ENCODE measurements around the gene CPSF4L.
A peak's percentile ranks its signal among the peaks of the same experiment; 100 is the strongest.
"Not testable (repeated sequence)": the region's sequence is repeated elsewhere in the genome, so short reads cannot be mapped to it uniquely, and the experiment has no call there.

CPSF4L gene

DNA sequence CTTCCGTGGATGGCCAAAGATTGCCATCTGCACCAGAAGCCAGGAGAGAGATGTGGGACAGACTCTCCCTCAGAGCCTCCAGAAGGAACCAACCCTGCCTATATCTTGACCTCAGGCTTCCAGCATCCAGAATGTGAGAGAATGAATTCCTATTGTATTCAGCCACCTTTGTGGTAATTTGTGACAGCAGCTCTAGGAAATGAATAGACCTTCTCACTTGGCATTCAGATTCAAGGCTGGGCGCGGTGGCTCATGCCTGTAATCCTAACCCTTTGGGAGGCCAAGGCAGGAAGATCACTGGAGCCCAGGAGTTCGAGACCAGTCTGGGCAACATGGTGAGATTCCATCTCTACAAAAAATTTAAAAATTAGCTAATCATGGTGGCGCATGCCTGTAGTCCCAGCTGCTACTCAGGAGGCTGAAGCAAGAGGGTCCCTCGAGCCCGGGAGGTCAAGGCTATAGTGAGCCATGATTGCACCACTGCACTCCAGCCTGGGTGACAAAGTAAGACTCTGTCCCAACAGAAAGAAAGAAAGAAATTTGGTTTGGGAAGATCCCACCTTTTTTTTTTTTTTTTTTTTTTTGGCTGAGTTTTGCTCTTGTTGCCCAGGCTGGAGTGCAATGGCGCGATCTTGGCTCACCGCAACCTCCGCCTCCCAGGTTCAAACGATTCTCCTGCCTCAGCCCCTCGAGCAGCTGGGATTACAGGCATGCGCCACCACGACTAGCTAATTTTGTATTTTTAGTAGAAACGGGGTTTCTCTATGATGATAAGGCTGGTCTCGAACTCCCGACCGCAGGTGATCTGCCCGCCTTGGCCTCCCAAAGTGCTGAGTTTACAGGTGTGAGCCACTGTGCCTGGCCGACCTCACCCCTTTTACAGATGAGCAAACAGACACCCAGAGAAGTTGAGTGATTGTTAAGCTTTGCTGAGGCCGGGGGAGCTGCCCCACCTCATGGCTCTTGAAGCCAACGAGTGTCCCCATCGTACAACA lies 4.3 kb upstream of the CPSF4L start:
- TF ChIP-seq, protein P1, sequence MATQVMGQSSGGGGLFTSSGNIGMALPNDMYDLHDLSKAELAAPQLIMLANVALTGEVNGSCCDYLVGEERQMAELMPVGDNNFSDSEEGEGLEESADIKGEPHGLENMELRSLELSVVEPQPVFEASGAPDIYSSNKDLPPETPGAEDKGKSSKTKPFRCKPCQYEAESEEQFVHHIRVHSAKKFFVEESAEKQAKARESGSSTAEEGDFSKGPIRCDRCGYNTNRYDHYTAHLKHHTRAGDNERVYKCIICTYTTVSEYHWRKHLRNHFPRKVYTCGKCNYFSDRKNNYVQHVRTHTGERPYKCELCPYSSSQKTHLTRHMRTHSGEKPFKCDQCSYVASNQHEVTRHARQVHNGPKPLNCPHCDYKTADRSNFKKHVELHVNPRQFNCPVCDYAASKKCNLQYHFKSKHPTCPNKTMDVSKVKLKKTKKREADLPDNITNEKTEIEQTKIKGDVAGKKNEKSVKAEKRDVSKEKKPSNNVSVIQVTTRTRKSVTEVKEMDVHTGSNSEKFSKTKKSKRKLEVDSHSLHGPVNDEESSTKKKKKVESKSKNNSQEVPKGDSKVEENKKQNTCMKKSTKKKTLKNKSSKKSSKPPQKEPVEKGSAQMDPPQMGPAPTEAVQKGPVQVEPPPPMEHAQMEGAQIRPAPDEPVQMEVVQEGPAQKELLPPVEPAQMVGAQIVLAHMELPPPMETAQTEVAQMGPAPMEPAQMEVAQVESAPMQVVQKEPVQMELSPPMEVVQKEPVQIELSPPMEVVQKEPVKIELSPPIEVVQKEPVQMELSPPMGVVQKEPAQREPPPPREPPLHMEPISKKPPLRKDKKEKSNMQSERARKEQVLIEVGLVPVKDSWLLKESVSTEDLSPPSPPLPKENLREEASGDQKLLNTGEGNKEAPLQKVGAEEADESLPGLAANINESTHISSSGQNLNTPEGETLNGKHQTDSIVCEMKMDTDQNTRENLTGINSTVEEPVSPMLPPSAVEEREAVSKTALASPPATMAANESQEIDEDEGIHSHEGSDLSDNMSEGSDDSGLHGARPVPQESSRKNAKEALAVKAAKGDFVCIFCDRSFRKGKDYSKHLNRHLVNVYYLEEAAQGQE (IDR thresholded peaks at IDR 0.05; ENCODE audit: insufficient replicate concordance, low read depth) = no peak
- TF ChIP-seq GABPA (IDR thresholded peaks at IDR 0.05; ENCODE audit: low read depth) = no peak
- no peak overlapping the region for H3K27ac ChIP-seq (replicated peaks)
- no peak overlapping the region for H3K4me3 ChIP-seq (replicated peaks; ENCODE audit: insufficient read depth, low read length)
- no peaks in the 10 kb centered on the region for H3K27me3 ChIP-seq (ENCODE audit: insufficient read depth, poor library complexity, severe bottlenecking)
- DNase-seq (ENCODE audit: low read depth in 1 of 2, low spot score in 1 of 2) = no peak

DNA sequence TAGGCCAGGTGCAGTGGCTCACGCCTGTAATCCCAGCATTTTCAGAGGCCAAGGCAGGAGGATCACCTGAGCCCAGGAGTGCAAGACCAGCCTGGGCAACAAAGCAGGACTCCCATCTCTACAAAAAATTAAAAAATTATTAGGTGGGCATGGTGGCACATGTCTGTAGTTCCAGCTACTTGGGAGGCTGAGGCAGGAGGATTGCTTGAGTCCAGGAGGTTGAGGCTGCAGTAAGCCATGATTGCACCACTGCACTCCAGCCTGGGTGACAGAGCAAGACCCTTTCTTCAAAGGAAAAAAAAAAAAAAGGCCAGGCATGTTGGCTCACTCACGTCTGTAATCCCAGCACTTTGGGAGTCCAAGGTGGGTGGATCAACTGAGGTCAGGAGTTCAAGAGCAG lies 2.8 kb upstream of the CPSF4L start:
- H3K27me3 ChIP-seq (ENCODE audit: insufficient read depth, poor library complexity, severe bottlenecking); H3K4me3 ChIP-seq (replicated peaks; ENCODE audit: insufficient read depth, low read length); DNase-seq (ENCODE audit: low read depth in 1 of 2, low spot score in 1 of 2); H3K27ac ChIP-seq (replicated peaks): not testable (repeated sequence)

DNA sequence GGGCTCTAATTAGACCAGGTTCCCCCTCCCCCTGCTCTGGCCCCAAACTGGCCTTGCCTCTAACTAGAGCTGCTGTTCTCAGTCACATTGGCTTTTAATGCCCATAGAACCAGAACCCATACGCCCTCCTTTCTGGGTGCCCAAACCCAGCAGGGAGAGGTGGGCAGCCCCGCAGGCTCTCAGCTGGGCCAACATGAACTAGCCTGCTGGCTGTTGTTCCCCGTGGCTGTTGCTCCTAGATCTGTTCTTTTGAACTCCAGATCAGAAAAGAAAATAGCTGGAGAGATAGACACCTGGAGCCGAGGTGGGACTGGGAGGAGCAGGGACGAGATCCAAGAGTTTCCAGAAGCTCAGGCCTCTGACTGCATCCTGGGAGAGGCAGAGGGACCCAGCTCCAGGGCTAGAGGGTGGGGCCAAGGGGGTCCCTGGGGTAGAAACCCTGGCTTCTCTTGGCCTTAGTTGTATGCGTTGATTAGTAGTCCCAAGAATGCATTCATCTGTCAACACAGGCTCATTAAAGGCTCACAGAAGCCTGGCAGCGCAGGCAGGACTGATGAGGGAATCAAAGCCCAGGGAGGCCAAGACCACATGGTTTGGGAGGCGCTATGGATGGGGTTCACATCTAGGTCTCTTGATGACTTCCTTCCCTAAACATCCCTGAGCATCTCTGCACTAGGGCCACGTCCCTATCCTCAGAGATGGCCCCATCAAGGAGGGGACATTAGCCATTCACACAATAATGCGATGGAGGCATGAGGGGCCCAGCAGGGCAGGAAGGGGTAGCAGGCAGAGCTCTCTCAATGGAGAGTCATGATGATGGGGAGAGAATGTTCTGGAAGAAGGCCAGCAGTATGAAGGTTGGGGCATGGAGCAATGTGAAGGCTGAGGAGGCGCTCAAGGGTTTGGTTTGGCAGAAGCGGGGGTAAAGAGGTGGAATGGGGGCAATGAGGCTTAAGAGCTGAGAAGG lies 1.3 kb upstream of the CPSF4L start:
- H3K4me3 ChIP-seq (replicated peaks; ENCODE audit: insufficient read depth, low read length) = no peak overlapping the region
- H3K27me3 ChIP-seq (ENCODE audit: insufficient read depth, poor library complexity, severe bottlenecking) = no peaks in the 10 kb centered on the region
- no peak for TF ChIP-seq GABPA (IDR thresholded peaks at IDR 0.05; ENCODE audit: low read depth)
- TF ChIP-seq, protein P2, sequence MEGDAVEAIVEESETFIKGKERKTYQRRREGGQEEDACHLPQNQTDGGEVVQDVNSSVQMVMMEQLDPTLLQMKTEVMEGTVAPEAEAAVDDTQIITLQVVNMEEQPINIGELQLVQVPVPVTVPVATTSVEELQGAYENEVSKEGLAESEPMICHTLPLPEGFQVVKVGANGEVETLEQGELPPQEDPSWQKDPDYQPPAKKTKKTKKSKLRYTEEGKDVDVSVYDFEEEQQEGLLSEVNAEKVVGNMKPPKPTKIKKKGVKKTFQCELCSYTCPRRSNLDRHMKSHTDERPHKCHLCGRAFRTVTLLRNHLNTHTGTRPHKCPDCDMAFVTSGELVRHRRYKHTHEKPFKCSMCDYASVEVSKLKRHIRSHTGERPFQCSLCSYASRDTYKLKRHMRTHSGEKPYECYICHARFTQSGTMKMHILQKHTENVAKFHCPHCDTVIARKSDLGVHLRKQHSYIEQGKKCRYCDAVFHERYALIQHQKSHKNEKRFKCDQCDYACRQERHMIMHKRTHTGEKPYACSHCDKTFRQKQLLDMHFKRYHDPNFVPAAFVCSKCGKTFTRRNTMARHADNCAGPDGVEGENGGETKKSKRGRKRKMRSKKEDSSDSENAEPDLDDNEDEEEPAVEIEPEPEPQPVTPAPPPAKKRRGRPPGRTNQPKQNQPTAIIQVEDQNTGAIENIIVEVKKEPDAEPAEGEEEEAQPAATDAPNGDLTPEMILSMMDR (IDR thresholded peaks at IDR 0.05; ENCODE audit: insufficient read depth, low read length) = no peak
- TF ChIP-seq, protein P1 (IDR thresholded peaks at IDR 0.05; ENCODE audit: insufficient replicate concordance, low read depth) = no peak
- no peak for TF ChIP-seq POLR2AphosphoS5 (IDR thresholded peaks at IDR 0.05; ENCODE audit: low read depth)
- no peak for TF ChIP-seq SPI1 (IDR thresholded peaks at IDR 0.05; ENCODE audit: borderline replicate concordance, low read depth)
- peak overlapping the region; percentile 97 for H3K27ac ChIP-seq (replicated peaks)
- peak in 1 of 2 experiments; percentile 13 for DNase-seq (ENCODE audit: low read depth in 1 of 2, low spot score in 1 of 2)

DNA sequence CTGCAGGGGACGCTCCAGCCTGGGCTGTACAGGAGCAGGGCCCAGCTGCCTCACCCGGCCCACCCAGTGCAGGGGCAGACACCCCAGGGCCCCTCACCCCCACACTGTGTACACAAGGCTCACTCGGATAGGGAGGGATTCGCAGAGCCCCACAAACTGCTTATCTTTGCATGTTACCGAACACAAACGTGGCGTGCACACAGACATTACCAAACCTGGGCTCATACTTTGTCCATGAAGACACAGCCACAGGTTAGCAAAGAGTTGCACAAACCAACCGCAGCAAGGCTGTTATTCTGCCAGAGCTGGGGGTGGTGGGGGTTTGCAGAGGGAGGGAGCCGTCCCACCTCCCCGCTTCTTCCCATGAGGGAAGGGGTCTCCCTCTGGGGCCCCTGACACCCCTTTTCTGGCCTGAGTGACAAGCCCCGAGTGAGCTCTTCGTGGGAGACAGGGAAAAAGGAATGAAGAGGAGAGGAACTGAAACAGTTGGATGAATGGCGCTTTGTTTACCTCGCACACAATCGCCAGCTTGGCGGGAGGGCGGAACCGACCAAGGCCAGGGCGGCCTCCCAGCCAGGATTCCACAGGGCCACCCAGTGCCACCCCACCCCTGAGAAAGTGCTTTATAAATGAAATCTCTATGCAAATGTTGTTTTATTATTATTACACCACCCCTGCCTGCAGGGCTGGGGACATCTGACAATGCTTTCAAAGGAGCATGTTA lies 434 bp upstream of the CPSF4L start:
- Histone ChIP-seq H3K27me3 (ENCODE audit: insufficient read depth, poor library complexity, severe bottlenecking) (no peaks in the 10 kb centered on the region), H3K4me3 (replicated peaks; ENCODE audit: insufficient read depth, low read length) (no peak overlapping the region), H3K27ac (replicated peaks) (peak overlapping the region; percentile 97)
- peak; percentile 57 to 97 for DNase-seq (ENCODE audit: low read depth in 1 of 2, low spot score in 1 of 2)
- TF ChIP-seq, protein P1 (IDR thresholded peaks at IDR 0.05; ENCODE audit: insufficient replicate concordance, low read depth) = peak; percentile 50
- TF ChIP-seq, protein P2 (IDR thresholded peaks at IDR 0.05; ENCODE audit: insufficient read depth, low read length) = no peak
- no peak; the same call in 1 of the 2 replicates for TF ChIP-seq GABPA (IDR thresholded peaks at IDR 0.05; ENCODE audit: low read depth)
- peak; percentile 38; the same call in 1 of the 2 replicates for TF ChIP-seq SPI1 (IDR thresholded peaks at IDR 0.05; ENCODE audit: borderline replicate concordance, low read depth)
- TF ChIP-seq POLR2AphosphoS5 (IDR thresholded peaks at IDR 0.05; ENCODE audit: low read depth) = peak; percentile 86

All from HL-60 (cell line).